ENCODE measurements around the gene STRBP.
"Not testable (repeated sequence)": the region's sequence is repeated elsewhere in the genome, so short reads cannot be mapped to it uniquely, and the experiment has no call there.

The STRBP gene

DNA sequence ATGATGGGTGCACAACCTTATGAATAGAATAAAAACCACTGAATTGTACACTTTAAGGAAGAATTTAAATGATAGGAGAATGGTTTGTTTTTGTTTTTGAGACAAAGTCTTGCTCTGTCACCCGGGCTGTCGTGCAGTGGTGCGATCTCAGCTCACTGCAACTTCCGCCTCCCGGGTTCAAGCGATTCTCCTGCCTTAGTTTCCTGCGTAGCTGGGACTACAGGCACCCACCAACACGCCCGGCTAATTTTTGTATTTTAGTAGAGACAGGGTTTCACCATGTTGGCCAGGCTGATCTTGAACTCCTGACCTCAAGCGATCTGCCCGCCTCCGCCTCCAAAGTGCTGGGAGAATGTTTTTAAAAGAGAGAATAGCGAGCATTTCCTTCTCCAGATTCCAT lies 33.5 kb upstream of the STRBP start:
- not testable (repeated sequence) for H3K4me3 ChIP-seq (ENCODE audit: low read length); H3K9ac ChIP-seq (ENCODE audit: low read length); H3K36me3 ChIP-seq (ENCODE audit: control insufficient read depth, insufficient read depth, low read length); H3K4me1 ChIP-seq (ENCODE audit: control insufficient read depth, insufficient read depth, low read length); H3K9me3 ChIP-seq (ENCODE audit: control insufficient read depth, low read length); H3K27me3 ChIP-seq (ENCODE audit: control insufficient read depth, insufficient read depth, low read length)

DNA sequence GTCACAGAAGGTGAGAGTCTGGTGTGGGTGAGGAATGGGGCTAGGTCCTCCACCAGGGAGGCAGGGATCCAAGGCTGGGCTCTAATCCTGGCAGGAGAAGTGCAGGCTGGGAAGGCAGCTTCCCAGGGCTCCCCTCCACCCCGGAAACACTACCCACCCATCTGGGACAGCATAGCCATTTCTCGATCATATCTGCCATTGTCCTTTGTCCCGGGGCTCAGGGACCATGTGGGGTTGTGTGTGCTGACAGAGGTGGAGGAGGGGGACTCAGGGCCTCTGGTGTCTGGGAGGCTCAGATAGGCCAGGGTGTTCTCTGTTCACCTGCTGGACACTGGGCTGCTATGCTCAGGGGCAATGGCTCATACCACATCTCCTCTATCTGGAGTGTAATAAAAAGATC lies 32.2 kb upstream of the STRBP start:
- H3K9ac ChIP-seq (ENCODE audit: low read length): no peak overlapping the region
- no peaks in the 10 kb centered on the region for H3K9me3 ChIP-seq (ENCODE audit: control insufficient read depth, low read length)
- no peaks in the 10 kb centered on the region for H3K27me3 ChIP-seq (ENCODE audit: control insufficient read depth, insufficient read depth, low read length)
- H3K4me3 ChIP-seq (ENCODE audit: low read length): no peak overlapping the region
- H3K4me1 ChIP-seq (ENCODE audit: control insufficient read depth, insufficient read depth, low read length): peaks cover 5% of the 10 kb centered on the region
- H3K36me3 ChIP-seq (ENCODE audit: control insufficient read depth, insufficient read depth, low read length): no peaks in the 10 kb centered on the region

DNA sequence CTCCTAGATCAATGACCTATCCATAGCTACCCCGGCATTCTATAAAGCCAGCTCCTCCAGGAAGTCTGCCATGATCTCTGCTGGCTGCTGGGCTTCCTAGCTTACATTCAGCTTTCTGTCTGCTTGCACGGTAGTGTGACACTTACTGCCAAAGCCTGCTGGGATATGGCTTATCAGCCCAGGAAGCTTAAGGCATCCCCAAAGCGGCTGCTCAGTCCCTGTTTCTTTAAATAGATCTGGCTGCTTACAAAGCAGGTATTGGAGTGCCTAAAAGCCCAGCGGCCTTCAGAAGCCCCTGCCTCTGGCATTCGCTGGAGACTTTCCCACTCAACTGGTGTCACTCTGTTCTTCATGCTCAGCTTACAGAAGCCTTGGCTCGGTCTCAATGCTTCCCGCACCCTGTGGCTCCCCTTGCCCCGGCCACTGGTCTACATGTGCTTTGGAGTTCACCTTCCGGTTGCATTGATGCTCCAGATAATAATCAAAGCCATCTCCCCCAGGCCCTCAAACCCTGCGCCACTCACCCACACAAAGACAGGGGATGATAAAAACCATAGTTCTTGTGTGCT lies 31.3 kb upstream of the STRBP start:
- Histone ChIP-seq H3K9ac (ENCODE audit: low read length) (no peak overlapping the region), H3K27me3 (ENCODE audit: control insufficient read depth, insufficient read depth, low read length) (no peaks in the 10 kb centered on the region), H3K4me1 (ENCODE audit: control insufficient read depth, insufficient read depth, low read length) (peaks cover under 1% of the 10 kb centered on the region), H3K36me3 (ENCODE audit: control insufficient read depth, insufficient read depth, low read length) (no peaks in the 10 kb centered on the region), H3K9me3 (ENCODE audit: control insufficient read depth, low read length) (no peaks in the 10 kb centered on the region), H3K4me3 (ENCODE audit: low read length) (no peak overlapping the region)

DNA sequence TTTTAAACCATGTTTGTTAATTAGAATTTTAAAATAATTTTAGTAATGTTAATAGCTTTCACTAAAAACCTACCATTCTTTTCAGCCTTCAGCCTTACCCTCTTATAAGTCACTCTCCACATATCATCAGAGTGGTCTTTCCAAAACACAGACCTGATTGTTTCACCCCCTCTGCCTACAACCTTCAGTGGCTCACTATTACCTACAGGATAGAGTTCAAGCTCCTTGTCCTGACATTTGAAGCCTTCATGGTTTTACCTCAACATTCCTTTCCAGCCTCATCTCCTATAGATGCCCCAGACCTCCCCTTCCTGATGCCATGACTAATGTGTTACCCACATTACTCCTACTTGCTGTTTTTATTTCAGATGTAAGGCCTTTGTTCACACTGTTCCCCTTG lies 27.8 kb upstream of the STRBP start:
- Histone ChIP-seq H3K36me3 (ENCODE audit: control insufficient read depth, insufficient read depth, low read length) (no peaks in the 10 kb centered on the region), H3K27me3 (ENCODE audit: control insufficient read depth, insufficient read depth, low read length) (no peaks in the 10 kb centered on the region), H3K4me3 (ENCODE audit: low read length) (no peak overlapping the region), H3K9ac (ENCODE audit: low read length) (no peak overlapping the region), H3K4me1 (ENCODE audit: control insufficient read depth, insufficient read depth, low read length) (no peaks in the 10 kb centered on the region), H3K9me3 (ENCODE audit: control insufficient read depth, low read length) (no peaks in the 10 kb centered on the region)

DNA sequence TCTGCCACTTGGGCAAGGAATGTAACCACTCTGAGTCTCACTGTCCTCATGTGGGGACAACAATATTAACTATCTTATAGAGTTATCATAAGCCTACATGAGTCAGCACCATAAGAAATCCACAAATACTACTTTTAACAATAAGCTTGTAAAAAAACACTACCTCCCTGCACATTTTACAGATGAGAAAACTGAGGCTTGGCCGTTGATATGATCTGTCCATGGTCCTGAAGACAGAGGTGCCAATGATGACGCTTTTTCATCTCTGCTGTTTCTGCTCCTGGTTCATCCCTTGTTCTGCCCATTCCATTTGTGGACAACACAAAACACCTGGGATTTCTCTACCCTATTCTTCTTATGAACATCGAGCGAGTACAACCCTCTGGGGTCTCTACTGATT lies 23.4 kb upstream of the STRBP start:
- Histone ChIP-seq H3K9ac (ENCODE audit: low read length) (no peak overlapping the region), H3K36me3 (ENCODE audit: control insufficient read depth, insufficient read depth, low read length) (no peaks in the 10 kb centered on the region), H3K27me3 (ENCODE audit: control insufficient read depth, insufficient read depth, low read length) (no peaks in the 10 kb centered on the region), H3K4me3 (ENCODE audit: low read length) (no peak overlapping the region), H3K9me3 (ENCODE audit: control insufficient read depth, low read length) (no peaks in the 10 kb centered on the region), H3K4me1 (ENCODE audit: control insufficient read depth, insufficient read depth, low read length) (no peaks in the 10 kb centered on the region)

DNA sequence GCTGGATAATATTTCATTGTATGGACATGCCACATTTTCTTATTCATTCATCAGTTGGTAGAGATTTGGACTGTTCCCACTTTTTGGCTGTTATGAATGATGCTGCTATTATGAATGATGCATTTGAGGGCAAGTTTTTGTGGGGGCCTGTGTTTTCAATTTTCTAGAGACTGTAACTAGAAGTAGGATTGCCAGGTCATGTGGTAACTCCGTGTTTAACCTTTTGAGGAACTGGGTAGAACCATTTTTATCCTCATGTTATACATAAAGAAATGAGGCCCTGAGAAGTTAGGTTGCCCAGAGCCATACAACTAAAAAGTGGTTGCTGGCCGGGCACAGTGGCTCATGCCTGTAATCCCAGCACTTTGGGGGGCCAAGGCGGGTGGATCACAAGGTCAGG lies 22.4 kb upstream of the STRBP start:
- Histone ChIP-seq H3K9me3 (ENCODE audit: control insufficient read depth, low read length) (no peaks in the 10 kb centered on the region), H3K27me3 (ENCODE audit: control insufficient read depth, insufficient read depth, low read length) (no peaks in the 10 kb centered on the region), H3K9ac (ENCODE audit: low read length) (no peak overlapping the region), H3K4me3 (ENCODE audit: low read length) (no peak overlapping the region), H3K36me3 (ENCODE audit: control insufficient read depth, insufficient read depth, low read length) (no peaks in the 10 kb centered on the region), H3K4me1 (ENCODE audit: control insufficient read depth, insufficient read depth, low read length) (no peaks in the 10 kb centered on the region)

DNA sequence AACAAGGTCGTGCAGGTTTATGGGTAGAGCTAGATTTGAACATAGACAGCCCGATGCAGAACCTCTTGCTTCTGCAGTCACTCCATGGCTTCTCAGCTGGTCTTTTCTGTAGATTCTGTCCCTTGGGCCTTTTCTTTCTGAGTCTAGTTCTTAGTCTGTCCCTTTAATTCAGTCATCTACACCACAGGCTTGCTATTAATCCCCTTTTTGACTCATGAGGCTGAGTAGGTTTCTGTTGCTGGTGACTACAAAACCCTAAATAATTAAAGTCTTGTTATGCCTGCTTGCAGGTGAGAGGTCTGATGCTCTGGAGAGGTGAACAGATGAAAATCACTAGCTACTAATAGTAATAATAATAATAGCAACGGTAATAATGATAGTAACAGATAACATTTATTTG lies 19.3 kb upstream of the STRBP start:
- Histone ChIP-seq H3K27me3 (ENCODE audit: control insufficient read depth, insufficient read depth, low read length) (peaks cover 3% of the 10 kb centered on the region), H3K9me3 (ENCODE audit: control insufficient read depth, low read length) (no peaks in the 10 kb centered on the region), H3K9ac (ENCODE audit: low read length) (no peak overlapping the region), H3K4me1 (ENCODE audit: control insufficient read depth, insufficient read depth, low read length) (peaks cover 2% of the 10 kb centered on the region), H3K36me3 (ENCODE audit: control insufficient read depth, insufficient read depth, low read length) (no peaks in the 10 kb centered on the region), H3K4me3 (ENCODE audit: low read length) (no peak overlapping the region)

DNA sequence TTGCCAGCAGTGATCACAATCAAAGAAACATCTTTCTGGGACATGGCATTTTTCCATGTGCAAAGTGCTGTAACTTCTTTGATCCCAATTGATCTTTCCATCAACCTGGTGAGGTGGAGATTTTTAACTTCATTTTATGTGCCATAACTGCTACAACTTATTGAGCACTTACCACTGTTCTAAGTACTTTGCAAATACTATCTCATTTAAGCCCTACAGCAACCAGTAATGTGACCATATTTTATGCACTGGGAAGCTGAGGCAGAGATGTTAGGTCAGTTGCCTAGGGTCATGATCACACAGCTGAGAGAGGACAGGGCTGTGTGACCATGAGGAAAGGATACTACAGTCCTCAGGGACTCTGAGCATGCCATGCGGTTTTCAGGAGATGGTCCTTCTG lies 17.9 kb upstream of the STRBP start:
- no peak overlapping the region for H3K9ac ChIP-seq (ENCODE audit: low read length)
- H3K27me3 ChIP-seq (ENCODE audit: control insufficient read depth, insufficient read depth, low read length): peaks cover 16% of the 10 kb centered on the region
- H3K36me3 ChIP-seq (ENCODE audit: control insufficient read depth, insufficient read depth, low read length): no peaks in the 10 kb centered on the region
- no peak overlapping the region for H3K4me3 ChIP-seq (ENCODE audit: low read length)
- peaks cover 8% of the 10 kb centered on the region for H3K4me1 ChIP-seq (ENCODE audit: control insufficient read depth, insufficient read depth, low read length)
- H3K9me3 ChIP-seq (ENCODE audit: control insufficient read depth, low read length): no peaks in the 10 kb centered on the region

DNA sequence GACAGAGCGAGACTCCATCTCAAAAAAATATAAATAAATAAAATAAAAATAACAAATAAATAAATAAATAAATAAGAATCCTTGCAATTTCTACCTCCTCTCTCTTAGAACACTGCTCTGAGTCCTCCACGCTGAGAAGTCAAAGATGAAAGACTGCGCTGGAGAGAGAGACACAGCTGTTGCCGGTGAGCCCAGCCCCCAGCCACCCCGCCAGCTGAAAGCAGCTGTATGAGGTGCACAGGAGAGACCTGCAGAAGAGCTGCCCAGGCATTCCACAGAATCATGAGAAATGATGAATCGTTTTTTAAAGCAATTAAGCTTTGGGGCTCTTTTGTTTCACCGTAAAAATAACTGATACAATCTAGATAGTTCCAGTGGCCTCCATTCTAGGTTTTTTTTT lies 16.3 kb upstream of the STRBP start:
- H3K4me1 ChIP-seq (ENCODE audit: control insufficient read depth, insufficient read depth, low read length): peaks cover 8% of the 10 kb centered on the region
- no peaks in the 10 kb centered on the region for H3K36me3 ChIP-seq (ENCODE audit: control insufficient read depth, insufficient read depth, low read length)
- no peaks in the 10 kb centered on the region for H3K9me3 ChIP-seq (ENCODE audit: control insufficient read depth, low read length)
- H3K27me3 ChIP-seq (ENCODE audit: control insufficient read depth, insufficient read depth, low read length): peaks cover 16% of the 10 kb centered on the region
- H3K9ac ChIP-seq (ENCODE audit: low read length): no peak overlapping the region
- H3K4me3 ChIP-seq (ENCODE audit: low read length): no peak overlapping the region

DNA sequence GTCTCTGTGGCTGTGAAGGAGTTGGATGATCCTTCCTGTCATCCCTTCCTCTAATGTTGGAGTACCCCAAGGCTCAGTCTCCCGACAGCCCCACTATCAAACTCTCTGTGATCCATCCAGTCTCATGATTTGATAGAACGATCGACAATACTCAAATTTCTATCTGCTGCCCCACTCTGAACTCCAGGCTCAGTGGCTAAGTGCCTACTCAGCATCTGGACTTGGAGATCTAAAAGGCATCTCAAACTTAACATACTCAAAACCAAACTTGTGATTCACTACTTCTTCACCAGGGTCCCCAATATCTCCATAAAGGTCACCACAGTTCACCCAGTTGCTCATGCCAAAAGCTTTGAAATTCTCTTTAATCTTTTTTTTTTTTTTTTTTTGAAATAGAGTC lies 15.1 kb upstream of the STRBP start:
- H3K4me1 ChIP-seq (ENCODE audit: control insufficient read depth, insufficient read depth, low read length): peaks cover 8% of the 10 kb centered on the region
- H3K9me3 ChIP-seq (ENCODE audit: control insufficient read depth, low read length): no peaks in the 10 kb centered on the region
- no peak overlapping the region for H3K9ac ChIP-seq (ENCODE audit: low read length)
- peaks cover 16% of the 10 kb centered on the region for H3K27me3 ChIP-seq (ENCODE audit: control insufficient read depth, insufficient read depth, low read length)
- no peaks in the 10 kb centered on the region for H3K36me3 ChIP-seq (ENCODE audit: control insufficient read depth, insufficient read depth, low read length)
- H3K4me3 ChIP-seq (ENCODE audit: low read length): no peak overlapping the region

DNA sequence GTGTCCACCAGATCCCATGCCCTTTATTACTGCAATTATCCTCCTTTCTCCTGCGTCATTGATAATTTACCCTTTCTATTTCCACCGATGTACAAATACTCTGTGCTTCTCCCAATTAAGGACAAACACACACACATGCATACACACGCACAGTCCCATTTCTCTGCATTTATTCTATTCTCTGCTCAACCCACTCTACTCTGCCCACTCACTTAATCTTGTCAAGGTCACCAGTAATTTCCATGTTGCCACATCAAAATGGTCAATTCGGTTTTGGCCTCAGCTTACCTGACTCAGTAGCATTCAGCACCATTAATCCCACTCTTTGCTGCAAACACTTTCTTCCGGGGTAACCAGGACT lies 14.6 kb upstream of the STRBP start:
- H3K9ac ChIP-seq (ENCODE audit: low read length): no peak overlapping the region
- no peaks in the 10 kb centered on the region for H3K36me3 ChIP-seq (ENCODE audit: control insufficient read depth, insufficient read depth, low read length)
- H3K4me3 ChIP-seq (ENCODE audit: low read length): no peak overlapping the region

DNA sequence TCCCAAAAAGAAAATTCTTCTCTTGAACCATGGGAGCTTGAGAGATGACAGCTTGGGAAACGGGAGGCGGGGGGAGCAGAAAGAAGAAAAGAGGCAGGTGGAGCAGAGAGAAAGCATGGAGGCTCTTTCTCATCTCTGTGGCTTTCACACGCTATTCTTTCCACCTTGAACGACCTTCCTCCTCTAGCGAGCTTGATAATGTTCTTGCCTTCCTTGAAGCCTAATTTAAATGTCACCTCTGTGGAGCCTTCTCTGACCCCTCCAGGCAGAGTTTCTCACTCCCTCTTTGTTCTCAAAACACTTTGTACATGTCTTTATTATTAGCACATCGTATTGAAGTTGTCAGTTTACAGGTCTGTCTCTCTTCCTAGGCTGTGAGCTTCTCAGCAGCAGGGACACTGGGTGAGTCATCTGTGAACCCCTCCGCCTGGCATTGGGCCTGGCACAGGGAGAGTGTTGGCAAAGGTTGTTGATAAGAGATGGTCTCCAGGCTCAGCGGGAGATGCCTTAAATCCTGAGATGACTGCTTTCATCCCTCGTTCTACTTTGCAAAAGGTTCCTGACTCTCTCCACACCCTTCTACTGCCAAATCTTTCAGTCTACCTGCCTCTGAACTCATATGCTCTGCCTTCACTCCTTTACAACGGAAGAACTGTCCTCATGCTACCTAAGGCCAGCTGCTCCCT lies 14.1 kb upstream of the STRBP start:
- Histone ChIP-seq H3K9ac (ENCODE audit: low read length) (no peak overlapping the region), H3K9me3 (ENCODE audit: control insufficient read depth, low read length) (no peaks in the 10 kb centered on the region), H3K4me3 (ENCODE audit: low read length) (no peak overlapping the region), H3K4me1 (ENCODE audit: control insufficient read depth, insufficient read depth, low read length) (peaks cover 8% of the 10 kb centered on the region), H3K27me3 (ENCODE audit: control insufficient read depth, insufficient read depth, low read length) (peaks cover 16% of the 10 kb centered on the region), H3K36me3 (ENCODE audit: control insufficient read depth, insufficient read depth, low read length) (no peaks in the 10 kb centered on the region)

More for the DNA sequence above, 14.6 kb upstream of the STRBP start:
- peaks cover 16% of the 10 kb centered on the region for H3K27me3 ChIP-seq (ENCODE audit: control insufficient read depth, insufficient read depth, low read length)
- peaks cover 8% of the 10 kb centered on the region for H3K4me1 ChIP-seq (ENCODE audit: control insufficient read depth, insufficient read depth, low read length)
- no peaks in the 10 kb centered on the region for H3K9me3 ChIP-seq (ENCODE audit: control insufficient read depth, low read length)

Data from mucosa of stomach (tissue), 1 donor.